Suprapubic skin (tissue), 4 donors: Measurements from ENCODE around the gene ZNF674.
"Not testable (repeated sequence)": the region's sequence is repeated elsewhere in the genome, so short reads cannot be mapped to it uniquely, and the experiment has no call there.

ENCODE experiments used
- EP300 ChIP-seq: sonication (generic); formaldehyde crosslinking; IDR thresholded peaks from one replicate; pipeline ENCODE4 v1.6.1; 2017; ENCODE audit warnings: antibody characterized with exemption
- POLR2A ChIP-seq, 2 donors: fragments of 450-650 bp; IDR thresholded peaks; one replicate each; pipeline ENCODE4 v1.6.1; 2017; ENCODE audit warnings: antibody characterized with exemption in 2 of 2, mild to moderate bottlenecking in 2 of 2, moderate library complexity in 2 of 2
- POLR2AphosphoS5 ChIP-seq, 3 donors: sonication (generic); formaldehyde crosslinking; IDR thresholded peaks; one replicate each; pipeline ENCODE4 v1.6.1; 2017; ENCODE audit warnings: antibody characterized with exemption in 3 of 3
- TF ChIP-seq, protein P1 (sequence below), 2 donors: fragments of 200-600 bp in 1 of 2; fragments of 450-650 bp in 1 of 2; sonication (generic) in 1 of 2; IDR thresholded peaks; one replicate each; pipeline ENCODE4 v1.5.1; 2016 to 2019; ENCODE audit warnings: antibody characterized with exemption in 2 of 2, mild to moderate bottlenecking in 1 of 2, moderate library complexity in 1 of 2

DNA sequence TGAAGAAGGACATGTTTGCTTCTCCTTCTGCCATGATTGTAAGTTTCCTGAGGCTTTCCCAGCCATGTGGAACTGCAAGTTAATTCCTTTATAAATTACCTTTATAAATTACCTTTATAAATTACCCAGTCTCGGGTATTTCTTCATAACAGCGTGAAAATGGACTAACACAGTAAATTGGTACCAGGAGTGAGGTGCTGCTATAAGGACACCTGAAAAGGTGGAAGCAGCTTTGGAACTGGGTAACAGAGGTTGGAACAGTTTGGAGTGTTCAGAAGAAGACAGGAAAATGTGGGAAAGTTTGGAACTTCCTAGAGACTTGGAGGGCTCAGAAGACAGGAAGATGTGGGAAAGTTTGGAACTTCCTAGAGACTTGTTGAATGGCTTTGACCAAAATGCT lies 66.6 kb downstream of the ZNF674 start:
- TF ChIP-seq EP300; POLR2A (IDR thresholded peaks at IDR 0.05); POLR2AphosphoS5 (IDR thresholded peaks at IDR 0.05): not testable (repeated sequence)
- TF ChIP-seq, protein P1, sequence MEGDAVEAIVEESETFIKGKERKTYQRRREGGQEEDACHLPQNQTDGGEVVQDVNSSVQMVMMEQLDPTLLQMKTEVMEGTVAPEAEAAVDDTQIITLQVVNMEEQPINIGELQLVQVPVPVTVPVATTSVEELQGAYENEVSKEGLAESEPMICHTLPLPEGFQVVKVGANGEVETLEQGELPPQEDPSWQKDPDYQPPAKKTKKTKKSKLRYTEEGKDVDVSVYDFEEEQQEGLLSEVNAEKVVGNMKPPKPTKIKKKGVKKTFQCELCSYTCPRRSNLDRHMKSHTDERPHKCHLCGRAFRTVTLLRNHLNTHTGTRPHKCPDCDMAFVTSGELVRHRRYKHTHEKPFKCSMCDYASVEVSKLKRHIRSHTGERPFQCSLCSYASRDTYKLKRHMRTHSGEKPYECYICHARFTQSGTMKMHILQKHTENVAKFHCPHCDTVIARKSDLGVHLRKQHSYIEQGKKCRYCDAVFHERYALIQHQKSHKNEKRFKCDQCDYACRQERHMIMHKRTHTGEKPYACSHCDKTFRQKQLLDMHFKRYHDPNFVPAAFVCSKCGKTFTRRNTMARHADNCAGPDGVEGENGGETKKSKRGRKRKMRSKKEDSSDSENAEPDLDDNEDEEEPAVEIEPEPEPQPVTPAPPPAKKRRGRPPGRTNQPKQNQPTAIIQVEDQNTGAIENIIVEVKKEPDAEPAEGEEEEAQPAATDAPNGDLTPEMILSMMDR (IDR thresholded peaks at IDR 0.05), result not testable (repeated sequence)
